ENCODE measurements around the gene ANKS1B. TPM values are rescaled to one million over a fixed set of nuclear protein-coding genes. Genes with fewer than 3 reads are reported as not detected.

Gene ANKS1B
- total RNA-seq, 1 experiment from 2014 or later: 9.7 TPM

GRCh38 chr12:98974767-98975381, 1009.9 kb downstream of the ANKS1B start:
- ATAC-seq (no peak), DNase-seq (ENCODE audit: low read depth, low spot score) (no peak)
- no peaks in the 10 kb centered on the region for H3K36me3 ChIP-seq (ENCODE audit: control insufficient read depth, insufficient read depth, low read length)
- BruUV-seq (replicated peaks): no TSS peak
- intact Hi-C loops (cut with micrococcal nuclease; ENCODE audit: unreplicated experiment) (no loop called here), in situ Hi-C loops (cut with HindIII; ENCODE audit: low pct_unique_long_range_greater_than_20kb, low sequenced_read_pairs) (no loop called here)
- no peak overlapping the region for H3K4me3 ChIP-seq (ENCODE audit: low read depth in 2 of 2, low read length in 2 of 2)
- H3K27ac ChIP-seq (ENCODE audit: low read length): no peak overlapping the region
- H3K9me3 ChIP-seq (ENCODE audit: control insufficient read depth, insufficient read depth, low read depth, low read length): no peaks in the 10 kb centered on the region
- no peaks in the 10 kb centered on the region for H3K27me3 ChIP-seq (ENCODE audit: control insufficient read depth, insufficient read depth, low read length)
- POLR2A ChIA-PET: no interaction called here
- H3K4me1 ChIP-seq (ENCODE audit: control insufficient read depth, insufficient read depth, low read length): no peaks in the 10 kb centered on the region
- CTCF ChIA-PET: no interaction called here
- no peak for TF ChIP-seq CTCF (IDR thresholded peaks at IDR 0.05)
- no peak for TF ChIP-seq POLR2AphosphoS5 (IDR thresholded peaks at IDR 0.05; ENCODE audit: low read depth, low read length)
- TF ChIP-seq TCF7L2 (IDR thresholded peaks at IDR 0.05; ENCODE audit: low read depth, low read length): no peak
- TF ChIP-seq REST (IDR thresholded peaks at IDR 0.05; ENCODE audit: insufficient read depth in 1 of 2, low read depth in 2 of 2, low read length in 1 of 2): no peak
- no peak for TF ChIP-seq SIN3A (IDR thresholded peaks at IDR 0.05; ENCODE audit: borderline replicate concordance, insufficient read depth, low read depth, low read length)

- no peaks in the 10 kb centered on the region for H3K36me3 ChIP-seq (ENCODE audit: control insufficient read depth, insufficient read depth, low read length)
- no peaks in the 10 kb centered on the region for H3K9me3 ChIP-seq (ENCODE audit: control insufficient read depth, insufficient read depth, low read depth, low read length)
- in situ Hi-C loops (cut with HindIII; ENCODE audit: low pct_unique_long_range_greater_than_20kb, low sequenced_read_pairs) (no loop called here), intact Hi-C loops (cut with micrococcal nuclease; ENCODE audit: unreplicated experiment) (no loop called here)
- H3K27me3 ChIP-seq (ENCODE audit: control insufficient read depth, insufficient read depth, low read length): no peaks in the 10 kb centered on the region
- H3K4me1 ChIP-seq (ENCODE audit: control insufficient read depth, insufficient read depth, low read length): no peaks in the 10 kb centered on the region
- CTCF ChIA-PET: no interaction called here
- no TSS peak for BruUV-seq (replicated peaks)
- no peak for TF ChIP-seq POLR2AphosphoS5 (IDR thresholded peaks at IDR 0.05; ENCODE audit: low read depth, low read length)
- no peak for TF ChIP-seq SIN3A (IDR thresholded peaks at IDR 0.05; ENCODE audit: borderline replicate concordance, insufficient read depth, low read depth, low read length)
- no peak for TF ChIP-seq CTCF (IDR thresholded peaks at IDR 0.05)
- no peak for TF ChIP-seq TCF7L2 (IDR thresholded peaks at IDR 0.05; ENCODE audit: low read depth, low read length)
- TF ChIP-seq REST (IDR thresholded peaks at IDR 0.05; ENCODE audit: insufficient read depth in 1 of 2, low read depth in 2 of 2, low read length in 1 of 2): no peak
- H3K27ac ChIP-seq (ENCODE audit: low read length): no peak overlapping the region
- DNase-seq (ENCODE audit: low read depth, low spot score) (no peak), ATAC-seq (no peak)
- POLR2A ChIA-PET: no interaction called here
- no peak overlapping the region for H3K4me3 ChIP-seq (ENCODE audit: low read depth in 2 of 2, low read length in 2 of 2)
Observed at GRCh38 chr12:98973395-98973794, 1011.3 kb downstream of the ANKS1B start.
